NOMO-1 treated with DMSO at 0.1 percent for 48 hours (cell line): ENCODE measurements around the gene FNBP1.
A peak's percentile ranks its signal among the peaks of the same experiment; 100 is the strongest.
"Not testable (repeated sequence)": the region's sequence is repeated elsewhere in the genome, so short reads cannot be mapped to it uniquely, and the experiment has no call there.

Experiments used
- DNase-seq: peaks from one replicate; lab custom pipeline; 2025; ENCODE audit not compliant: unreplicated experiment; lab: John Stamatoyannopoulos, UW

Gene FNBP1

GRCh38 chr9:129996161-129996830 is 46.7 kb downstream of the FNBP1 start:
- peak; percentile 76 for DNase-seq

- peak; percentile 10 for DNase-seq
These were observed 47.4 kb downstream of the FNBP1 start for GRCh38 chr9:129995409-129996160.

- no peak for DNase-seq
These were observed 48.1 kb downstream of the FNBP1 start for GRCh38 chr9:129994882-129995281.

GRCh38 chr9:129991139-129991538 is 51.9 kb downstream of the FNBP1 start:
- DNase-seq = not testable (repeated sequence)

- DNase-seq = peak; percentile 33
These were observed 52.5 kb downstream of the FNBP1 start for GRCh38 chr9:129990269-129991010.

- no peak for DNase-seq
These were observed 53.2 kb downstream of the FNBP1 start for GRCh38 chr9:129989740-129990139.

GRCh38 chr9:129989362-129989708 is 53.7 kb downstream of the FNBP1 start:
- DNase-seq = no peak

- no peak for DNase-seq
These were observed 54.2 kb downstream of the FNBP1 start for GRCh38 chr9:129988607-129989361.

GRCh38 chr9:129987941-129988340 is 55.0 kb downstream of the FNBP1 start:
- DNase-seq = no peak

GRCh38 chr9:129987047-129987446 is 55.9 kb downstream of the FNBP1 start:
- no peak for DNase-seq

- not testable (repeated sequence) for DNase-seq
These were observed 58.4 kb downstream of the FNBP1 start for GRCh38 chr9:129984589-129984988.

GRCh38 chr9:129983891-129984290 is 59.1 kb downstream of the FNBP1 start:
- DNase-seq = no peak

- DNase-seq = no peak
These were observed 61.6 kb downstream of the FNBP1 start for GRCh38 chr9:129981180-129981907.

- not testable (repeated sequence) for DNase-seq
These were observed 62.8 kb downstream of the FNBP1 start for GRCh38 chr9:129980224-129980623.

GRCh38 chr9:129979071-129979745 is 63.8 kb downstream of the FNBP1 start:
- no peak for DNase-seq

- DNase-seq = no peak
These were observed 70.2 kb downstream of the FNBP1 start for GRCh38 chr9:129972816-129973215.

- peak; percentile 15 for DNase-seq
These were observed 74.1 kb downstream of the FNBP1 start for GRCh38 chr9:129968690-129969485.

- no peak for DNase-seq
These were observed 77.9 kb downstream of the FNBP1 start for GRCh38 chr9:129964901-129965734.
